Hepatocyte (in vitro differentiated cells): ENCODE measurements around the gene COL4A1. TPM values are rescaled to one million over a fixed set of nuclear protein-coding genes. Genes with fewer than 3 reads are reported as not detected.

Experiments
- DNase-seq: peaks from one replicate; pipeline ENCODE4 v3.0.0-alpha.2; 2016; ENCODE audit warnings: low spot score
- H2AFZ ChIP-seq: fragments of 200-600 bp; sonication (generic); 2 replicates; pipeline ENCODE4 v1.6.0; 2016; ENCODE audit warnings: antibody characterized with exemption, mild to moderate bottlenecking
- H3K27ac ChIP-seq: fragments of 200-600 bp; sonication (generic); 2 replicates; pipeline ENCODE4 v1.5.1; 2016; ENCODE audit warnings: mild to moderate bottlenecking
- H3K27me3 ChIP-seq: fragments of 200-600 bp; sonication (generic); 2 replicates; pipeline ENCODE4 v1.6.1; 2016
- H3K36me3 ChIP-seq: fragments of 200-600 bp; sonication (generic); replicated peaks from 2 replicates; pipeline ENCODE4 v1.5.1; 2016; ENCODE audit warnings: low read depth; ENCODE audit not compliant: insufficient read depth
- H3K4me1 ChIP-seq: fragments of 200-600 bp; sonication (generic); 2 replicates; pipeline ENCODE4 v1.5.1; 2016; ENCODE audit warnings: mild to moderate bottlenecking, moderate library complexity; ENCODE audit not compliant: insufficient read depth
- H3K4me2 ChIP-seq: fragments of 200-600 bp; sonication (generic); 2 replicates; pipeline ENCODE4 v1.6.0; 2016
- H3K4me3 ChIP-seq: fragments of 200-600 bp; sonication (generic); 2 replicates; pipeline ENCODE4 v1.5.1; 2016; ENCODE audit warnings: mild to moderate bottlenecking
- H3K79me2 ChIP-seq: fragments of 200-600 bp; sonication (generic); 2 replicates; pipeline ENCODE4 v1.6.0; 2017; ENCODE audit warnings: mild to moderate bottlenecking
- H3K9me2 ChIP-seq: fragments of 200-600 bp; sonication (generic); replicated peaks from 2 replicates; pipeline ENCODE4 v1.6.0; 2017; ENCODE audit warnings: mild to moderate bottlenecking; ENCODE audit not compliant: insufficient read depth
- H3K9me3 ChIP-seq: fragments of 200-600 bp; sonication (generic); 2 replicates; pipeline ENCODE4 v1.5.1; 2016; ENCODE audit warnings: low read depth, mild to moderate bottlenecking
- H4K20me1 ChIP-seq: fragments of 200-600 bp; sonication (generic); 2 replicates; pipeline ENCODE4 v1.6.0; 2016; ENCODE audit warnings: mild to moderate bottlenecking; ENCODE audit not compliant: insufficient read depth, poor library complexity, severe bottlenecking
- EZH2 ChIP-seq: fragments of 200-600 bp; sonication (generic); IDR thresholded peaks from 2 replicates; pipeline ENCODE4 v1.6.1; 2016; ENCODE audit warnings: antibody characterized with exemption, mild to moderate bottlenecking, borderline replicate concordance
- EZH2phosphoT487 ChIP-seq: fragments of 200-600 bp; sonication (generic); IDR thresholded peaks from one replicate; pipeline ENCODE4 v1.6.1; 2018; ENCODE audit warnings: antibody characterized with exemption, mild to moderate bottlenecking, low read depth, moderate library complexity; ENCODE audit not compliant: unreplicated experiment, severe bottlenecking
- WGBS: methylation state at CpG from one replicate; pipeline ENCODE4 v1.1.6; 2016; ENCODE audit warnings: low lambda C conversion rate; ENCODE audit errors: missing lambda C conversion rate; 5-methylcytosine and 5-hydroxymethylcytosine counted together
- polyA plus RNA-seq: library from polyadenylated mRNA; unstranded; fragments of >200 nt; fragmentation: Nextera tagmentation; extraction: Ambion mirVana; gene quantifications from 2 replicates; pipeline ENCODE4 v1.2.1, GENCODE V29; 2016
- total RNA-seq: library from RNA; depleted of rRNA; stranded (reverse); fragments of >200 nt; gene quantifications from 2 replicates; pipeline ENCODE4 v1.2.3, GENCODE V29; 2014
- TF ChIP-seq, protein P1 (sequence below): fragments of 200-600 bp; sonication (generic); IDR thresholded peaks from 2 replicates; pipeline ENCODE4 v1.5.1; 2016; ENCODE audit warnings: antibody characterized with exemption, mild to moderate bottlenecking; ENCODE audit not compliant: poor library complexity

COL4A1 gene
- total and polyA plus RNA-seq, 2 experiments from 2014 or later, result 138 to 269 TPM

DNA sequence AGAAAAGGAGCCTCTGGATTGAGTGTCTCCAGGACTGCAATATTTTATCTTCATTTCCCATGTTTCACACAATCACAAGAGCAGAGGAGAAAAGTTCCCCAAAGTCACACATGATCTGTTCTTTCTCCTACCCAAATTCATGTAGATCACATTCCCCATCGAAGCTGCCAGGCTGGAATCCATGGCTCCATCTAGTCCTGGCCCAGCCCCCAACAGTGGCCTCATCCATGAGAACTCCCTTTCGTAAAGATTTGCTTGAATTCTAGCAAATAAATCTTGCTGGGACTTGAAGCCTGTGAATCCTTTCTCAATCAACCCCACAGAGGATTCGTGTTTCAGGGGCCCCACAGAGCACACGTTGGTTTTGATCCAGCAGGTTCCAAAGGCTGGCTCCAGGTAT lies 109.5 kb downstream of the COL4A1 start:
- H4K20me1 ChIP-seq, result no peaks in the 10 kb centered on the region
- no peak for TF ChIP-seq EZH2phosphoT487
- TF ChIP-seq, protein P1, sequence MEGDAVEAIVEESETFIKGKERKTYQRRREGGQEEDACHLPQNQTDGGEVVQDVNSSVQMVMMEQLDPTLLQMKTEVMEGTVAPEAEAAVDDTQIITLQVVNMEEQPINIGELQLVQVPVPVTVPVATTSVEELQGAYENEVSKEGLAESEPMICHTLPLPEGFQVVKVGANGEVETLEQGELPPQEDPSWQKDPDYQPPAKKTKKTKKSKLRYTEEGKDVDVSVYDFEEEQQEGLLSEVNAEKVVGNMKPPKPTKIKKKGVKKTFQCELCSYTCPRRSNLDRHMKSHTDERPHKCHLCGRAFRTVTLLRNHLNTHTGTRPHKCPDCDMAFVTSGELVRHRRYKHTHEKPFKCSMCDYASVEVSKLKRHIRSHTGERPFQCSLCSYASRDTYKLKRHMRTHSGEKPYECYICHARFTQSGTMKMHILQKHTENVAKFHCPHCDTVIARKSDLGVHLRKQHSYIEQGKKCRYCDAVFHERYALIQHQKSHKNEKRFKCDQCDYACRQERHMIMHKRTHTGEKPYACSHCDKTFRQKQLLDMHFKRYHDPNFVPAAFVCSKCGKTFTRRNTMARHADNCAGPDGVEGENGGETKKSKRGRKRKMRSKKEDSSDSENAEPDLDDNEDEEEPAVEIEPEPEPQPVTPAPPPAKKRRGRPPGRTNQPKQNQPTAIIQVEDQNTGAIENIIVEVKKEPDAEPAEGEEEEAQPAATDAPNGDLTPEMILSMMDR, result no peak
- no peak for TF ChIP-seq EZH2
- no peaks in the 10 kb centered on the region for H3K27me3 ChIP-seq
- peak overlapping the region; percentile 69 for H3K27ac ChIP-seq
- H3K9me2 ChIP-seq, result no peaks in the 10 kb centered on the region
- no peak overlapping the region for H3K4me3 ChIP-seq
- no peak overlapping the region for H3K4me2 ChIP-seq
- no peak for DNase-seq
- no peaks in the 10 kb centered on the region for H3K79me2 ChIP-seq
- H3K36me3 ChIP-seq, result no peaks in the 10 kb centered on the region
- no peak overlapping the region for H2AFZ ChIP-seq
- WGBS, result 68% methylated on average over 4 of the region's 4 CpGs
- no peaks in the 10 kb centered on the region for H3K9me3 ChIP-seq
- H3K4me1 ChIP-seq, result peaks cover 18% of the 10 kb centered on the region

DNA sequence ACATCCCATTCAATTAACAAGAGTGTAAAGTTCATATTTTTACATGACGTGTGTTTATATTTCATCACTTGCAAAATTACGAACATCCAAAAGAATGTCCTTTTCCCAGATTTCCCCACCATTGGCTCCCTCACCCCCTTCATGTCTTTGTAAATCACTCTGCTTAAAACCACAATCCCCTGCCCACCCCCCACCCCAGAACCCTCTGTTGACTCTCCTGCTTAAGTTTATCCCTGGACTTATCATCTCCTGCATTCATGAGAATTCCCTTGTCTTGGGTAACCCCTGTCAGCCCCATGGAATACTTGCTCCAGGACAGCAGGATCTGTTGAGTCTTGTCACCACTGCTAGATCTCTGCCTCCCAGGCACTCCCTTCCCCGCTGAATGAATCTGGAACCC lies 109.9 kb downstream of the COL4A1 start:
- Histone ChIP-seq H3K79me2 (no peaks in the 10 kb centered on the region), H4K20me1 (no peaks in the 10 kb centered on the region), H3K27ac (peak overlapping the region; percentile 69), H2AFZ (no peak overlapping the region), H3K36me3 (no peaks in the 10 kb centered on the region), H3K4me3 (no peak overlapping the region), H3K27me3 (no peaks in the 10 kb centered on the region), H3K9me3 (no peaks in the 10 kb centered on the region), H3K4me2 (no peak overlapping the region), H3K4me1 (peaks cover 18% of the 10 kb centered on the region), H3K9me2 (no peaks in the 10 kb centered on the region)
- peak; percentile 39 for DNase-seq
- 52% methylated on average over 3 of the region's 3 CpGs for WGBS
- TF ChIP-seq, protein P1, result no peak
- TF ChIP-seq EZH2 (no peak), EZH2phosphoT487 (no peak)

DNA sequence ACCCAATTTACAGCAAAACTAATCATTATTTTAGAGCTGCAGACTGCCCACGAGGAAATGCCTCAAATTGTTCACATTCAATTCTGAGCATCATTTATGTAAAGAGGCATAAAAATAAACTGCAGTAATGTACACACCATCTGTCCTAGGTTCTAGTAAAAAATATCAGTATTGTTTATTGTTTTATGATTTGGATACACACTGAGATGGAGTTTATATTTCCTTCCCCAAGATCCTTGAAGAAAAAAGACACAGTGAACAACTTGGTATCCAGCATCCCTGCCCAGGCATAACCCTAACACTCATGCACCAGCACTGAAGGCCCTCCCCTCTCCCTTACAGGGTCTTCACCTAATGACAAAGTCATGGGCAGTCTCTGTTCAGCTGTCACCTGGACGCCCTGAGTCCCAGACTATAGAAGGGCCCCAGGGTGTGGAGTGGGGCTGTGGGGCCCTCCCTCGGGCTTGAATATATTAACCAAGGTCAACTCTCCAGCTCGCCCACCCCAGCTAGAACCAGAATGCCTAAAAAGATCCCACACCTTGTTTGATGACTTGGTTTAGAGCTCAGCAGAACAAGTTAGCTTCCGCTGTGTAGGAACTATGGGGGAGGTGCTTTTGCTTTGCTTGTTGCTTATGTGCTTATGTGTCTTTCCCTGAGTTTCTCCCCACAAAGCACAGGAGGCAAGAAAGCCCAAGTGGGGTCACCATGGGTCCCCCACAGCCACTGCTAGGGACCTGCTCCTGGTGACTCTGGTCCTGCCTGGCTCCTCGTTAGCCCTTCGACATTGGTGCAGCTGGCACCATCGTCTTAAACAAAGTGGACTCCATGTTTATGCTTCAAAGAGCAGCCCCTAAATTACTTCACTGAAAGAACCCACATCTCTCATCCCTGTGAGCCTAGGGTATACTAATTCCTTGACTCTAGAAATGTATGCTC lies 111.1 kb downstream of the COL4A1 start:
- Histone ChIP-seq H3K9me3 (no peaks in the 10 kb centered on the region), H3K4me1 (peaks cover 18% of the 10 kb centered on the region), H3K4me3 (no peak overlapping the region), H3K27ac (peak overlapping the region; percentile 69), H2AFZ (no peak overlapping the region), H3K79me2 (no peaks in the 10 kb centered on the region), H4K20me1 (no peaks in the 10 kb centered on the region), H3K27me3 (no peaks in the 10 kb centered on the region), H3K36me3 (no peaks in the 10 kb centered on the region), H3K9me2 (no peaks in the 10 kb centered on the region), H3K4me2 (no peak overlapping the region)
- 71% methylated on average over 8 of the region's 8 CpGs for WGBS
- no peak for TF ChIP-seq EZH2phosphoT487
- TF ChIP-seq EZH2, result no peak
- TF ChIP-seq, protein P1, result no peak
- DNase-seq, result no peak
